H9 (cell line): ENCODE measurements around the gene TMC3. TPM values are rescaled to one million over a fixed set of nuclear protein-coding genes. Genes with fewer than 3 reads are reported as not detected.

ENCODE experiments used
- DNase-seq: peaks from one replicate; pipeline ENCODE4 v3.0.0-alpha.2; 2017
- H2AFZ ChIP-seq: one replicate; pipeline ENCODE4 v1.6.1; 2013; ENCODE audit warnings: mild to moderate bottlenecking, low read length, control low read depth, moderate library complexity
- H2AK5ac ChIP-seq: 2 replicates; pipeline ENCODE4 v1.6.1; 2013; ENCODE audit warnings: low read length, control low read depth, mixed read lengths; ENCODE audit not compliant: insufficient read length
- H2BK120ac ChIP-seq: one replicate; pipeline ENCODE4 v1.6.1; 2013; ENCODE audit warnings: low read depth, mild to moderate bottlenecking, low read length, control low read depth, inconsistent platforms; ENCODE audit not compliant: poor library complexity, severe bottlenecking
- H2BK12ac ChIP-seq: 2 replicates; pipeline ENCODE4 v1.6.1; 2013; ENCODE audit warnings: low read length, control low read depth, mixed read lengths, low read depth; ENCODE audit not compliant: insufficient read length
- H2BK15ac ChIP-seq: 2 replicates; pipeline ENCODE4 v1.6.1; 2013; ENCODE audit warnings: low read depth, low read length, control low read depth
- H2BK20ac ChIP-seq: one replicate; pipeline ENCODE4 v1.6.1; 2013; ENCODE audit warnings: low read depth, mild to moderate bottlenecking, low read length, control low read depth, inconsistent platforms; ENCODE audit not compliant: poor library complexity, severe bottlenecking
- H2BK5ac ChIP-seq: 2 replicates; pipeline ENCODE4 v1.6.1; 2013; ENCODE audit warnings: low read length, control low read depth, mixed read lengths; ENCODE audit not compliant: insufficient read length
- H3K14ac ChIP-seq: 2 replicates; pipeline ENCODE4 v1.6.1; 2013; ENCODE audit warnings: low read length, control low read depth; ENCODE audit not compliant: insufficient read depth
- H3K18ac ChIP-seq: 2 replicates; pipeline ENCODE4 v1.6.1; 2013; ENCODE audit warnings: low read depth, mild to moderate bottlenecking, mixed read lengths, low read length, control low read depth; ENCODE audit not compliant: insufficient read length
- H3K23ac ChIP-seq: 2 replicates; pipeline ENCODE4 v1.6.1; 2013; ENCODE audit warnings: low read length, control low read depth, mixed read lengths, low read depth; ENCODE audit not compliant: insufficient read length
- H3K23me2 ChIP-seq: 2 replicates; pipeline ENCODE4 v1.6.1; 2013; ENCODE audit warnings: low read depth, mild to moderate bottlenecking, mixed read lengths, low read length, control low read depth; ENCODE audit not compliant: insufficient read length, poor library complexity, severe bottlenecking
- H3K27ac ChIP-seq: 2 replicates; pipeline ENCODE4 v1.5.1; 2013; ENCODE audit warnings: low read length, control low read depth, mixed read lengths, low read depth; ENCODE audit not compliant: insufficient read length
- H3K27me3 ChIP-seq: 2 replicates; pipeline ENCODE4 v1.6.1; 2013; ENCODE audit warnings: low read length, control low read depth, inconsistent platforms; ENCODE audit not compliant: insufficient read depth
- H3K4ac ChIP-seq: 2 replicates; pipeline ENCODE4 v1.6.1; 2013; ENCODE audit warnings: low read depth, mild to moderate bottlenecking, control low read depth, inconsistent platforms, low read length, moderate library complexity
- H3K4me1 ChIP-seq: 2 replicates; pipeline ENCODE4 v1.6.1; 2013; ENCODE audit warnings: low read length, control low read depth, inconsistent platforms; ENCODE audit not compliant: insufficient read depth
- H3K4me2 ChIP-seq: 2 replicates; pipeline ENCODE4 v1.6.1; 2013; ENCODE audit warnings: low read length, control low read depth, mixed read lengths; ENCODE audit not compliant: insufficient read length, insufficient read depth
- H3K56ac ChIP-seq: 2 replicates; pipeline ENCODE4 v1.6.1; 2013; ENCODE audit warnings: low read depth, mild to moderate bottlenecking, mixed read lengths, low read length, control low read depth; ENCODE audit not compliant: insufficient read length
- H3K79me1 ChIP-seq: 2 replicates; pipeline ENCODE4 v1.6.1; 2013; ENCODE audit warnings: low read depth, mild to moderate bottlenecking, moderate library complexity, low read length, control low read depth, inconsistent platforms; ENCODE audit not compliant: insufficient read depth, poor library complexity, severe bottlenecking
- H3K79me2 ChIP-seq: 2 replicates; pipeline ENCODE4 v1.6.1; 2013; ENCODE audit warnings: low read length, control low read depth, inconsistent platforms; ENCODE audit not compliant: insufficient read depth
- H3K9ac ChIP-seq: 2 replicates; pipeline ENCODE4 v1.6.1; 2013; ENCODE audit warnings: low read length, control low read depth, mixed read lengths; ENCODE audit not compliant: insufficient read length; ENCODE audit errors: extremely low read depth
- H3K9me3 ChIP-seq: one replicate; pipeline ENCODE4 v1.6.1; 2013; ENCODE audit warnings: low read depth, low read length, inconsistent platforms; ENCODE audit not compliant: control insufficient read depth
- H3T11ph ChIP-seq: one replicate; pipeline ENCODE4 v1.6.1; 2013; ENCODE audit warnings: mild to moderate bottlenecking, low read length, control low read depth, inconsistent platforms
- H4K20me1 ChIP-seq: one replicate; pipeline ENCODE4 v1.6.1; 2013; ENCODE audit not compliant: control insufficient read depth, insufficient read length, insufficient read depth
- H4K5ac ChIP-seq: 2 replicates; pipeline ENCODE4 v1.6.1; 2013; ENCODE audit warnings: low read depth, mild to moderate bottlenecking, mixed read lengths, low read length, control low read depth; ENCODE audit not compliant: insufficient read length
- H4K8ac ChIP-seq: replicated peaks from 2 replicates; pipeline ENCODE4 v1.6.1; 2013; ENCODE audit warnings: low read length, control low read depth, mixed read lengths, low read depth; ENCODE audit not compliant: insufficient read length
- H4K91ac ChIP-seq: 2 replicates; pipeline ENCODE4 v1.6.1; 2013; ENCODE audit warnings: low read depth, mild to moderate bottlenecking, moderate library complexity, mixed read lengths, low read length, control low read depth; ENCODE audit not compliant: insufficient read length
- H3K27ac Mint-ChIP-seq, 3 experiments: 2 replicates in 2 of 3; 3 replicates in 1 of 3; pipeline ENCODE4 v1.8.0; 2020 to 2021; ENCODE audit warnings: mixed read lengths in 3 of 3, mild to moderate bottlenecking in 1 of 3, moderate library complexity in 1 of 3
- H3K27me3 Mint-ChIP-seq: 2 replicates; pipeline ENCODE4 v1.8.0; 2021; ENCODE audit warnings: low read depth, mild to moderate bottlenecking, moderate library complexity, mixed read lengths
- H3K36me3 Mint-ChIP-seq, 3 experiments: 2 replicates in 2 of 3; 3 replicates in 1 of 3; pipeline ENCODE4 v1.8.0; 2020 to 2021; ENCODE audit warnings: low read depth in 3 of 3, mixed read lengths in 3 of 3; ENCODE audit not compliant: insufficient read depth in 1 of 3
- H3K4me1 Mint-ChIP-seq, 2 experiments: 2 replicates each; pipeline ENCODE4 v1.8.0; 2020; ENCODE audit warnings: mixed read lengths in 2 of 2
- H3K4me3 Mint-ChIP-seq, 2 experiments: 2 replicates in 1 of 2; 3 replicates in 1 of 2; pipeline ENCODE4 v1.8.0; 2020 to 2021; ENCODE audit warnings: mild to moderate bottlenecking in 2 of 2, mixed read lengths in 2 of 2, moderate library complexity in 1 of 2
- H3K9me3 Mint-ChIP-seq, 2 experiments: 2 replicates in 1 of 2; 3 replicates in 1 of 2; pipeline ENCODE4 v1.8.0; 2020; ENCODE audit warnings: mild to moderate bottlenecking in 2 of 2, mixed read lengths in 2 of 2, moderate library complexity in 1 of 2
- CTCF ChIP-seq: fragments of 200-600 bp; sonication (generic); conservative IDR thresholded peaks from 3 replicates; pipeline ENCODE4 v1.8.0; 2021; ENCODE audit warnings: antibody characterized with exemption, mild to moderate bottlenecking
- WGBS: extraction: QIAGEN DNeasy Blood & Tissue Kit; methylation state at CpG from one replicate; pipeline ENCODE4 v1.1.7; 2013; ENCODE audit warnings: missing lambda C conversion rate, low lambda C conversion rate, mixed read lengths; ENCODE audit not compliant: insufficient read length; ENCODE audit errors: extremely low coverage; 5-methylcytosine and 5-hydroxymethylcytosine counted together
- total RNA-seq: library from RNA; stranded (reverse); gene quantifications from 2 replicates; pipeline ENCODE4 v1.2.1, GENCODE V29; 2021

Gene TMC3
- total RNA-seq, 1 experiment from 2014 or later = not detected

DNA sequence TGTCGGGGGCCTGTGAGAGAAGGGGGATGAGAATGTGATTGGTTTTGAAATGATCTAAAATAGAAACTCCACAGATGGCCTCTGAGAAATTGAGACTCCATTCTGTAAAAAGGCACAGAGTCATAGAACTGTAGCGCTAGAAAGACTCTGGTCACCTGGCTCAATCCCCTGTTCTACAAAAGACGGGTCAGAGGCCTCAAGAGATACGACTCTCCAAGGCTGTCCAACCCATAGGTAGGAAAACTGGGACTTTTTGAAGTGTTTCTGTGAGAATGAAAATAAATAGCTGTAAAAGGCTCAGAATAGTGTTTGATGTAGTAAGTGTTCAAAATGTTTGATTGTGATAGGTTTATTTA, 11.7 kb upstream of the TMC3 start:
- H3K9me3 ChIP-seq = no peaks in the 10 kb centered on the region
- no peak for TF ChIP-seq CTCF
- H2BK5ac ChIP-seq = no peak overlapping the region
- no peak overlapping the region for H3K9ac ChIP-seq
- Mint-ChIP-seq H3K27me3 (no peaks in the 10 kb centered on the region), H3K4me3 (no peak overlapping the region), H3K27ac (no peak overlapping the region), H3K36me3 (peaks cover 0 to 12% (median 0%) of the 10 kb centered on the region in 3 experiments; a peak in 5 of 7 replicates), H3K4me1 (peaks cover 7 to 18% of the 10 kb centered on the region in 2 experiments), H3K9me3 (peaks cover 0 to 3% of the 10 kb centered on the region in 2 experiments; a peak in 2 of 5 replicates)
- no peak overlapping the region for H2AK5ac ChIP-seq
- no peak overlapping the region for H2BK15ac ChIP-seq
- no peak overlapping the region for H3K27ac ChIP-seq
- no peaks in the 10 kb centered on the region; the same call in 1 of the 2 replicates for H3K79me2 ChIP-seq
- no CpG with 5 or more reads among the region's 4 CpGs for WGBS
- H3K23me2 ChIP-seq = no peaks in the 10 kb centered on the region
- H4K8ac ChIP-seq = no peak overlapping the region
- no peak overlapping the region for H3K56ac ChIP-seq
- no peak overlapping the region for H2BK12ac ChIP-seq
- H2BK120ac ChIP-seq = no peak overlapping the region
- no peak overlapping the region for H3T11ph ChIP-seq
- no peaks in the 10 kb centered on the region; the same call in 1 of the 2 replicates for H3K4me1 ChIP-seq
- no peaks in the 10 kb centered on the region for H3K27me3 ChIP-seq
- no peak overlapping the region for H3K4ac ChIP-seq
- no peak overlapping the region for H3K23ac ChIP-seq
- H4K91ac ChIP-seq = no peak overlapping the region
- no peak overlapping the region for H4K5ac ChIP-seq
- H2AFZ ChIP-seq = no peak overlapping the region
- no peak overlapping the region for H3K14ac ChIP-seq
- H2BK20ac ChIP-seq = no peak overlapping the region
- no peak for DNase-seq
- H3K4me2 ChIP-seq = no peak overlapping the region
- H3K79me1 ChIP-seq = no peaks in the 10 kb centered on the region
- H4K20me1 ChIP-seq = no peaks in the 10 kb centered on the region
- H3K18ac ChIP-seq = no peak overlapping the region
